HFF-Myc (cell line): ENCODE results near the gene TRMT1.

Source experiments
- DNase-seq: peaks from one replicate; pipeline ENCODE4 v3.0.0-alpha.2; 2011; ENCODE audit warnings: low read depth; ENCODE audit errors: extremely low read depth
- H3K4me3 ChIP-seq: replicated peaks from 2 replicates; pipeline ENCODE4 v1.5.1; 2011; ENCODE audit warnings: low read depth, mild to moderate bottlenecking, control low read depth, low read length
- TF ChIP-seq, protein P1 (sequence below): IDR thresholded peaks from 2 replicates; pipeline ENCODE4 v1.5.1; 2012; ENCODE audit warnings: mild to moderate bottlenecking, low read depth, low read length, control low read depth; ENCODE audit errors: missing control alignments

TRMT1 gene

DNA sequence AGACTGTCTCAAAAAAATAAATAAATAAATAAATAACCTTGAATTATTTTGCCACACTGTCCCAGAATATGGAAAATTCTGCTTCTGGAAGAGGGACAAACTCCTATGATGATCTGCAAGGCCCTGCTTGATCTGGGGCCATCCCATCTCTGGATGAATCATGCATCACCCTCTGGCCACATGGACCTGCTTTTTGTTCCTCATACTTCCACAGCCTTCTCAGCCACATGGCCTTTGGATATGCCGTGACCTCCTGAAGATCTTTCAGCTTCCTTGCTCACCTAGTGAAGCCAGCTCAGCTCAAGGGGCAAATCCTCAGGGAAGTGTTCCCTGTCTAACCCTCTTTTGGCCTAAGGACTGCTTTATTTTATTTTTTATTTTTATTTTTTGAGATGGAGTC lies 44.0 kb upstream of the TRMT1 start:
- DNase-seq: no peak
- TF ChIP-seq, protein P1, sequence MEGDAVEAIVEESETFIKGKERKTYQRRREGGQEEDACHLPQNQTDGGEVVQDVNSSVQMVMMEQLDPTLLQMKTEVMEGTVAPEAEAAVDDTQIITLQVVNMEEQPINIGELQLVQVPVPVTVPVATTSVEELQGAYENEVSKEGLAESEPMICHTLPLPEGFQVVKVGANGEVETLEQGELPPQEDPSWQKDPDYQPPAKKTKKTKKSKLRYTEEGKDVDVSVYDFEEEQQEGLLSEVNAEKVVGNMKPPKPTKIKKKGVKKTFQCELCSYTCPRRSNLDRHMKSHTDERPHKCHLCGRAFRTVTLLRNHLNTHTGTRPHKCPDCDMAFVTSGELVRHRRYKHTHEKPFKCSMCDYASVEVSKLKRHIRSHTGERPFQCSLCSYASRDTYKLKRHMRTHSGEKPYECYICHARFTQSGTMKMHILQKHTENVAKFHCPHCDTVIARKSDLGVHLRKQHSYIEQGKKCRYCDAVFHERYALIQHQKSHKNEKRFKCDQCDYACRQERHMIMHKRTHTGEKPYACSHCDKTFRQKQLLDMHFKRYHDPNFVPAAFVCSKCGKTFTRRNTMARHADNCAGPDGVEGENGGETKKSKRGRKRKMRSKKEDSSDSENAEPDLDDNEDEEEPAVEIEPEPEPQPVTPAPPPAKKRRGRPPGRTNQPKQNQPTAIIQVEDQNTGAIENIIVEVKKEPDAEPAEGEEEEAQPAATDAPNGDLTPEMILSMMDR: no peak
- no peak overlapping the region for H3K4me3 ChIP-seq

DNA sequence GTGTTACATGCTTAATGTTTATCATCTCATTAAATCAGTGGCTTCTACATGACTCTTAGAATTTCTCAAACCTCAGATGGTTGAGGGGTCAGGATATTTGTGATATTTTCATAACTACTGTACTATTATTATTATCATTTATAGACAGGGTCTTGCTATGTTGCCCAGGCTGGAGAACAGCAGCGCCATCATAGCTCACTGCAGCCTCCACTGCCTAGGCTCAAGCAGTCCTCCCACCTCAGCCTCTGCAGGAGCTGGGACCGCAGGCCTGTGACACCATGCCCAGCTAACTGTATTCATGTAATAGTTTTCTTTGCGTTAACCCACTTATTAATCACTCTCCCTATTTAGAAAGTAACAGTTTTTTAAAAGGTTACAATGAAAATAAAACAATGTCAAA lies 43.2 kb upstream of the TRMT1 start:
- TF ChIP-seq, protein P1: no peak
- DNase-seq: no peak
- no peak overlapping the region for H3K4me3 ChIP-seq

DNA sequence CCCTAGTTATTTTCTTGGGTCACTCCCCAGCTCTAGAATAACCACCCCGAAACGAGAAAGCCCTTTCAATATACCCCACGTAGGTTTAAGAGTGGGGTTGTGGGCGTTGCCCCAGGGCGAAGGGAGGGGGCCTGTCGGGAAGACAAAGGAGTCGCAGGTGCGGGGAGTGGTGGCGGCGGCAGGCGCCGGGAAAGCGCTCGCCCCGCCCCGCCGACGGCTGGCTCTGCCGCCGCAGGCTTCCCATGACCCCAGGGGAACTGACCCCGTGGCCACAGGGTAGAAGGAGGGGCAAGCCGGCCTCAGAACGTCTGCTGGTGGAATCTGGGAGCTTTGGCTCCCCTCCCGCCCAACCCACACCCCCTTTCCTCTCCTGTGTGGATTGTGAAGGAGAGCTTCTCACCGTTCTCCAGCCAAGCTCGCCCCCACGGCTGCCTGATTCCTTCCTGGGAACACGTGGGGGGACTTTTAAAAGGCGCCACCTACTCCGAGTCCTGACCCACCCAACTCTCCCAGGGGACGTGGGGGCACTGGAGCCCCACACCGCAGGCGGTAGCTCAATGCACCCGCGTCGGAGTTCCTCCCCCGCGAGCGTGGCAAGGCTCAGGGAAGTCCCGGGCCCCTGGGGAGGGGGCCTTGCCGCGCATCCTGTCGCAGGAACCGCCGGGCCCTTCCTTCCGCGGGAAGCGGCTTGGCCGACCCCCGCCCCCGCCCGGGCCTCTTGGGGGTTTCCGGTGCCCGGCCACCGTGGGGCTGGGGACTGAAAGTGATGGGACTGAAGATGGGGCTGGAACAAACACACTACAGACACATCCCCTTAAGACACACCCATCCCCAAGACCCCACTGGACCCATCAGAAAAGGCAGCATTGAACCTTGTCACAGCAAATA lies 39.2 kb upstream of the TRMT1 start:
- no peak for DNase-seq
- TF ChIP-seq, protein P1: no peak
- H3K4me3 ChIP-seq: peak overlapping the region; percentile 98

DNA sequence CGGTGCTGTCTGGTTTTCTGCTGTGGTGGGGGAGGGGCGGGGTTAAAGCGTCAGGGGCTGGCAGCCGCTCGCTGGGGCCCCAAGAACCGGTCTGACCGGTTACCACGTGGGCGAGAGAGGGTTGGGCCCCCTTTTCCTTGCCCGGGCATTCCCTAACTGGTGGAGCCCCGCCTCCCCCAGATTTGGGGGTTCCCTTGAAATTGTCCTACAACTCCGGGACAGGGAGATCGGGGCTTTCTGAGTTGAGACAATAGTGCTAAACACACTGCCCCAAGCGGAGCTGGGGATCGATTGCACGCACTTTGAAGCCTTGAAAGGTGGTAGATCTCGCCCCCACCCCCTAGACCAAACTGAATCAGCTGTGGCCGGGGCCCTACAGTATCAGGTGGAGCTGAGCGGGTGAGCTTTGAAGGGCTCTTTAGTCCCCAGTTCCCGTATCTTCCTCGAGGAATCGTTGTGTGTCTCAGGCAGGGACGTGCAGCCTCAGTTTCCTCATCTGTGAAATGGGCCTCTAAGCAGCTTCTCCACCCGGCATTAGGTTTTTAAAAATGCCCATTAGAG lies 38.5 kb upstream of the TRMT1 start:
- peak overlapping the region; percentile 98 for H3K4me3 ChIP-seq
- TF ChIP-seq, protein P1: peak; percentile 16
- no peak for DNase-seq

DNA sequence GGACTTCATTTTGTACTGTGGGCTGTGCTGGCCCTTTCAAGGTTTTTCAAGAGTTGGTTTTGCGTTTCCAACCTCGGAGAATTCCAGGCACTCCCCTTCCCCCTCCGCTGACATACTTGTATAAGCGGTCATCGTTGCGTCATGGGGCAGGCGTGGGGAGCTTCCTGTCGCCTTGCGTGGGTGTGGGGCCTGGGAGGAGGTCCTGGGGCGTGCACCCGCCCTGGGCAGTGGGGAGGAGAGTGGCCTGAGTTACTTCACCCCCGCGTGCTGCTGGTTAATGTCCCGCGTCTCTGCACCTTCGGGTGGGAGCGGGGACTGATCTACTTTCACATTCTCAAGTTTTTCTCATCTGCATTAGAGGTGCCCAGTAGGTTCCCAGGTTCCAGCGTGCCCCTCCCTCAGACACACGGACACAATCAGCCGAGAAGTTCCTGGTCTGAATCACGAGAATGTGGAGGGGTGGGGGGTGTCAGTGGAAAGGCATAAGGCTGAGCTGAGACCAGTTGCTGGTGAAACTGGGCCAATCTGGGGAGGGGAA lies 37.8 kb upstream of the TRMT1 start:
- DNase-seq: no peak
- TF ChIP-seq, protein P1: no peak
- H3K4me3 ChIP-seq: peak overlapping the region; percentile 98

DNA sequence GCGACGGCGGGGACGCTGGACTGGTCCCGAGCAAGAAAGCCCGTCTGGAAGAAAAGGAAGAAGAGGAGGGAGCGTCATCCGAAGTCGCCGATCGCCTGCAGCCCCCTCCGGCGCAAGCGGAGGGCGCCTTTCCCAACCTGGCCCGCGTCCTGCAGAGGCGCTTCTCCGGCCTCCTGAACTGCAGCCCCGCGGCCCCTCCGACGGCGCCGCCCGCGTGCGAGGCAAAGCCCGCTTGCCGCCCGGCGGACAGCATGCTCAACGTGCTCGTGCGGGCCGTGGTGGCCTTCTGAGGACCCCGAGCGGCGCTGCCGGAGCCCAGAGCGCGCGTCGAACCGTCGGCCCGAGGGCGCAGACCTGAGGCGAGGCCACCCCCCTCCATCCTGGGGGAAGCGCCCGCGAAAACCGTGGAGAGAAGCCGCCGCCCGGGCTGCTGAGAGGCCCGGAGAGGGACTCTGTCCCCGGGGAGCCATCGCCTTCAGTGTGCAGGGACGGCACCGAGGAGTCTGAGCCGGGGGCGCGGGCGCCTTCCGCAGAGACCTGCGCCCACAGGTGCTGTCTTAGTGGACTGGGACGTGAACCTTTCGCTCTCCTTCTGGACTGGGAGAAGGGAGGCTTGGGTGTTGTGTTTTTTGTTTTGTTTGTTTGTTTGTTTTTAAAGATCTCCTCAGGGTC lies 37.2 kb upstream of the TRMT1 start:
- no peak for DNase-seq
- TF ChIP-seq, protein P1: no peak
- peak overlapping the region; percentile 98 for H3K4me3 ChIP-seq
